Measurements from ENCODE around the gene DIP2B.

Gene DIP2B

GRCh38 chr12:50640321-50640939 lies 135.6 kb downstream of the DIP2B start:
- no peaks in the 10 kb centered on the region for H3K9me3 ChIP-seq (ENCODE audit: control insufficient read depth, low read length)
- H2AFZ ChIP-seq: no peak overlapping the region
- H3K27ac ChIP-seq: no peak overlapping the region
- no peaks in the 10 kb centered on the region for H3K36me3 ChIP-seq (ENCODE audit: control insufficient read depth, insufficient read depth, low read length)
- no peak overlapping the region for H3K4me3 ChIP-seq (ENCODE audit: low read depth, low read length)
- no peak overlapping the region for H3K9ac ChIP-seq
- no peaks in the 10 kb centered on the region for H3K27me3 ChIP-seq (ENCODE audit: control insufficient read depth, insufficient read depth, low read length)
- no peak overlapping the region for H3K4me2 ChIP-seq (ENCODE audit: low read length)
- peaks cover 5% of the 10 kb centered on the region for H3K4me1 ChIP-seq
- H3K79me2 ChIP-seq: no peaks in the 10 kb centered on the region
- TF ChIP-seq, protein P1, sequence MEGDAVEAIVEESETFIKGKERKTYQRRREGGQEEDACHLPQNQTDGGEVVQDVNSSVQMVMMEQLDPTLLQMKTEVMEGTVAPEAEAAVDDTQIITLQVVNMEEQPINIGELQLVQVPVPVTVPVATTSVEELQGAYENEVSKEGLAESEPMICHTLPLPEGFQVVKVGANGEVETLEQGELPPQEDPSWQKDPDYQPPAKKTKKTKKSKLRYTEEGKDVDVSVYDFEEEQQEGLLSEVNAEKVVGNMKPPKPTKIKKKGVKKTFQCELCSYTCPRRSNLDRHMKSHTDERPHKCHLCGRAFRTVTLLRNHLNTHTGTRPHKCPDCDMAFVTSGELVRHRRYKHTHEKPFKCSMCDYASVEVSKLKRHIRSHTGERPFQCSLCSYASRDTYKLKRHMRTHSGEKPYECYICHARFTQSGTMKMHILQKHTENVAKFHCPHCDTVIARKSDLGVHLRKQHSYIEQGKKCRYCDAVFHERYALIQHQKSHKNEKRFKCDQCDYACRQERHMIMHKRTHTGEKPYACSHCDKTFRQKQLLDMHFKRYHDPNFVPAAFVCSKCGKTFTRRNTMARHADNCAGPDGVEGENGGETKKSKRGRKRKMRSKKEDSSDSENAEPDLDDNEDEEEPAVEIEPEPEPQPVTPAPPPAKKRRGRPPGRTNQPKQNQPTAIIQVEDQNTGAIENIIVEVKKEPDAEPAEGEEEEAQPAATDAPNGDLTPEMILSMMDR (IDR thresholded peaks at IDR 0.05): no peak

DNA sequence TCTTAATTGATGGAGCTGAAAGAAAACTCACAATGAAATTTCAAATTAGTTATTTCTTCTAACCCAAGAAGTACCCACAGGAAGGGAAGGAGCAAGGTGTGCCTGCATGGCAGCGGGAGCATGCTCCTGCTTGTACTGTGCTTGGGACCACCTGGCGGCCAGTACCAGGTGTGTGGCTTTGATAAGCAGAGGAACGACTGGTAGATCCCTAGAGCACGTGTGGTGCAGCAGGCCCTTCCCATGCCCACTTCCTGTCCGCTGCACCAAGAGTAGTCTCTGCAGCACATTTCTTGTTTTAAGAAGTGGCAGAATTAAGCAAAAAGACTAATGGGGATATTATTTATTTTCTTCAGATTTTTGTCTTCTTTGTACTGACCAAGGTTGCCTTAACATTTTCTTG lies 136.8 kb downstream of the DIP2B start:
- Histone ChIP-seq H3K9me3 (ENCODE audit: control insufficient read depth, low read length) (no peaks in the 10 kb centered on the region), H3K36me3 (ENCODE audit: control insufficient read depth, insufficient read depth, low read length) (no peaks in the 10 kb centered on the region), H3K4me3 (ENCODE audit: low read depth, low read length) (no peak overlapping the region), H3K4me2 (ENCODE audit: low read length) (no peak overlapping the region), H3K79me2 (peaks cover 3% of the 10 kb centered on the region), H3K4me1 (peaks cover 5% of the 10 kb centered on the region), H3K9ac (no peak overlapping the region), H3K27ac (no peak overlapping the region), H2AFZ (no peak overlapping the region), H3K27me3 (ENCODE audit: control insufficient read depth, insufficient read depth, low read length) (no peaks in the 10 kb centered on the region)
- TF ChIP-seq, protein P1 (IDR thresholded peaks at IDR 0.05): peak; percentile 9

DNA sequence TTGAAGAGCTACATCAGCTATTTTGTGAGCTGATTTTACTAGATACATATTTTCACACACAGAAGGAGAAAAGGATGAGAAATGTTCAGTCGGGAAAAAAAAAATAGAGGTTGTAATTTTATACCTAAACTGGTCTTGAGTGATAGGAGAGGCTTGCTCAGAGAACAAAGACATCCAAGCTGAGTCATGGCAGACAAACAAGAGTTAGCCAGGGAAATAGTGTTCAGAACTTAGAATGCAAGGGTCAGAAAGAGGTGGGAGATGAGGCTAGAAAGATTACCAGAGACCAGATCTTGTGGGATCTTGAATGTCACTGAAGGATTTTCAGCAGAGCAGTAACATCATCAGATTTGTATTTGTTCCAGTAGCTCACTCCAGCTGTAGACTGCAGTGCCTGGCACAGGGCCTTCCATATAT lies 137.3 kb downstream of the DIP2B start:
- TF ChIP-seq, protein P1 (IDR thresholded peaks at IDR 0.05): no peak
- H3K79me2 ChIP-seq: peaks cover 5% of the 10 kb centered on the region
- no peak overlapping the region for H3K4me3 ChIP-seq (ENCODE audit: low read depth, low read length)
- no peaks in the 10 kb centered on the region for H3K27me3 ChIP-seq (ENCODE audit: control insufficient read depth, insufficient read depth, low read length)
- H2AFZ ChIP-seq: no peak overlapping the region
- no peak overlapping the region for H3K4me2 ChIP-seq (ENCODE audit: low read length)
- peaks cover 7% of the 10 kb centered on the region for H3K4me1 ChIP-seq
- H3K9me3 ChIP-seq (ENCODE audit: control insufficient read depth, low read length): no peaks in the 10 kb centered on the region
- H3K27ac ChIP-seq: no peak overlapping the region
- H3K9ac ChIP-seq: no peak overlapping the region
- no peaks in the 10 kb centered on the region for H3K36me3 ChIP-seq (ENCODE audit: control insufficient read depth, insufficient read depth, low read length)

- no peak overlapping the region for H3K9ac ChIP-seq
- H3K4me2 ChIP-seq (ENCODE audit: low read length): no peak overlapping the region
- H3K27ac ChIP-seq: no peak overlapping the region
These were observed 138.0 kb downstream of the DIP2B start for GRCh38 chr12:50642761-50643160.

More at GRCh38 chr12:50642761-50643160, 138.0 kb downstream of the DIP2B start:
- Histone ChIP-seq H3K27me3 (ENCODE audit: control insufficient read depth, insufficient read depth, low read length) (no peaks in the 10 kb centered on the region), H3K79me2 (peaks cover 5% of the 10 kb centered on the region), H3K9me3 (ENCODE audit: control insufficient read depth, low read length) (no peaks in the 10 kb centered on the region), H3K36me3 (ENCODE audit: control insufficient read depth, insufficient read depth, low read length) (no peaks in the 10 kb centered on the region), H2AFZ (no peak overlapping the region), H3K4me3 (ENCODE audit: low read depth, low read length) (no peak overlapping the region), H3K4me1 (peaks cover 9% of the 10 kb centered on the region)
- TF ChIP-seq, protein P1 (IDR thresholded peaks at IDR 0.05): no peak

All from parathyroid adenoma (tissue), 2 donors.